ENCODE data around the gene RNF43.
"Not testable (repeated sequence)": the region's sequence is repeated elsewhere in the genome, so short reads cannot be mapped to it uniquely, and the experiment has no call there.

Gene RNF43

DNA sequence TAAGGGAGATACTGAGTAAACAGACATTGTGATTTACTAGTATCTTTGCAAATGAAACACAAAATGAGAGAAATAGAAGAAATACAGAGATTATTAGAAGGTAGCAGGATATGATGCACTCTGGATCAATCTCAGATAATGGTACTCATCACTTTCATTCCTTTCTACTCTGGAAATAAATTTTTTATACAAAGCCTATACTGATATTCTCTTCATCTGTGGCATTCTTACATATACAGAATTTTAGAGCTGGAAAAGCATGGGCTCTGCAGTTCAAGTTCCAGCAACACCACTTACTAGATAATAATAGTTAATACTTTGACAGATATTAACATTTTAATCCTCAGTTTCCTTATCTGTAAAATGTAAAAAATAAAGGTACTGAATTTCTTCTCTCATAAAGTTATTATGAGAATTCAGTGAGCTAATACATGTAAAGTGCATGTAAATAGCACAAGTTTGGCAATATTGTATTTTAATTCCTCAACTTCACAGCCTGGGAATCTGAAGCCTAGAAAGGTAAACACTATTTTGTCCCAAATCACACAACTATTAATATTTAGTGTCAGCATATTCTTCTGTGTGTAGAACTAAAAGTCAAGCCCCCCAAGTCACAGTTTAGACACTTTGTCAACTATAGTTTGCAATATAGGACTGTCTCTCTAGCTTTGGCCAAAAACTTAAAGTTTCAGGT, 6.5 kb downstream of the RNF43 start:
- Histone ChIP-seq H3K4me3 (ENCODE audit: low read depth in 1 of 5, low read length in 5 of 5) (no peak overlapping the region), H3K9ac (ENCODE audit: low read length in 5 of 5) (no peak overlapping the region), H3K27ac (ENCODE audit: low read depth, low read length) (no peak overlapping the region), H3K27me3 (ENCODE audit: control insufficient read depth in 5 of 5, insufficient read depth in 4 of 5, low read length in 5 of 5) (no peaks in the 10 kb centered on the region), H3K4me1 (ENCODE audit: control insufficient read depth in 5 of 5, insufficient read depth in 5 of 5, low read length in 5 of 5) (no peaks in the 10 kb centered on the region), H3K9me3 (ENCODE audit: control insufficient read depth in 5 of 5, low read length in 5 of 5) (no peaks in the 10 kb centered on the region), H3K36me3 (ENCODE audit: control insufficient read depth in 5 of 5, insufficient read depth in 5 of 5, low read length in 5 of 5) (no peaks in the 10 kb centered on the region)

DNA sequence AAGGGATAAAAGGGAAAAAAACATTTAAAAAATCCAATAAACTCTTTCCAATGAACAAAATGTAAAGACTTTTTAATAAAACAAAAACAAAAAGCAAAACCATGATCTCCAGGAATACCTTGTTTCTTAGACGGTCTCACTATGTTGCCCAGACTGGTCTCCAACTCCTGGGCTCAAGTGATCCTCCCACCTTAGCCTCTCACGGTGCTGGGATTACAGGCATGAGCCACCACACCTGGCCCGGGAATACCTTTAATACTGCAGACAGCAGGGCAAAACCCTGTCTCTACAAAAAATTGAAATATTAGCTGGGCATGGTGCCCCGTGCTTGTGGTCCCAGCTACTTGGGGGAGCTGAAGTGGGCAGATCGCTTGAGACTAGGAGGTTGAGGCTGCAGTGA, 7.9 kb downstream of the RNF43 start:
- Histone ChIP-seq H3K9ac (ENCODE audit: low read length in 5 of 5) (no peak overlapping the region), H3K27me3 (ENCODE audit: control insufficient read depth in 5 of 5, insufficient read depth in 4 of 5, low read length in 5 of 5) (no peaks in the 10 kb centered on the region), H3K36me3 (ENCODE audit: control insufficient read depth in 5 of 5, insufficient read depth in 5 of 5, low read length in 5 of 5) (no peaks in the 10 kb centered on the region), H3K4me3 (ENCODE audit: low read depth in 1 of 5, low read length in 5 of 5) (no peak overlapping the region), H3K9me3 (ENCODE audit: control insufficient read depth in 5 of 5, low read length in 5 of 5) (no peaks in the 10 kb centered on the region), H3K4me1 (ENCODE audit: control insufficient read depth in 5 of 5, insufficient read depth in 5 of 5, low read length in 5 of 5) (no peaks in the 10 kb centered on the region), H3K27ac (ENCODE audit: low read depth, low read length) (no peak overlapping the region)

DNA sequence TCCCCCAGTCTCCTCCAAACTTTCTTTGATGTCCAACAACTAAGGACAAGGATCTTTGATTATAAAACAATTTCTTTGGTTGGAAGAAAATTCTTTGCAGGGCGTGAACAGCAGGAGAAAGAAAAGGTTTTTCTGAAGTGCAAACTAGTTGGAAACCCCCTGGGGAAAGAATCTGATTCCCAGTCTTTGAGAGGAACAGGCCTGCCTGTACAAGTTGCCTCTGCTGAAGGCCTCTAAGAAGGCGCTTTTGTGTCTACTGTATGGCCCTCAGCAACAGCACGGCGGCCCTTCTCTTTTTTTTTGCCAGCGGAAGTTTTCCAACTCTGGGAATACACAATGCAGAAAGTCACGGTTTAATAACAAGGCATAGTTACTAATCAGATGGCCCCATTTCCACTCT, 14.0 kb downstream of the RNF43 start:
- Histone ChIP-seq H3K36me3 (ENCODE audit: control insufficient read depth in 5 of 5, insufficient read depth in 5 of 5, low read length in 5 of 5) (no peaks in the 10 kb centered on the region), H3K27ac (ENCODE audit: low read depth, low read length) (no peak overlapping the region), H3K4me3 (ENCODE audit: low read depth in 1 of 5, low read length in 5 of 5) (no peak overlapping the region), H3K9ac (ENCODE audit: low read length in 5 of 5) (no peak overlapping the region), H3K4me1 (ENCODE audit: control insufficient read depth in 5 of 5, insufficient read depth in 5 of 5, low read length in 5 of 5) (no peaks in the 10 kb centered on the region), H3K27me3 (ENCODE audit: control insufficient read depth in 5 of 5, insufficient read depth in 4 of 5, low read length in 5 of 5) (no peaks in the 10 kb centered on the region), H3K9me3 (ENCODE audit: control insufficient read depth in 5 of 5, low read length in 5 of 5) (no peaks in the 10 kb centered on the region)

DNA sequence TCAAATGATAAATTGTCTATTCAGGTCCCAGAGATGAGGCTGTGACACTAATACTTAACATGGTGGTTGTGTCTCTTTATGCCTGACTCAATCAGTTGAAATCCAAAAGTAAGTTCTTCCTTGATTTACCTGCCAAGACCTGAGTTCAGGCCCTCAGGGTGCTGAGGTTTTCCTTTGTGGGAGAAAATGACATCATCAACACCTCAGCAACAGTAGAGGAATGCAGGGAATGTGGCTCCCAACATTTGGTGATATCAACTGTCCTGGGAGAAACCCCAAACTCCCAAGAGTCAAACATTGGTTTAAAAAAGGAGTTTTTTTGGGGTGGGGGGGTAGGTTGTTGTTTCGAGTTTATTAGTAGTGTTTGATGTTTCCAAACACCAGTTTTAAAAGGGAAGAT, 14.7 kb downstream of the RNF43 start:
- Histone ChIP-seq H3K36me3 (ENCODE audit: control insufficient read depth in 5 of 5, insufficient read depth in 5 of 5, low read length in 5 of 5) (no peaks in the 10 kb centered on the region), H3K27ac (ENCODE audit: low read depth, low read length) (no peak overlapping the region), H3K4me3 (ENCODE audit: low read depth in 1 of 5, low read length in 5 of 5) (no peak overlapping the region), H3K9me3 (ENCODE audit: control insufficient read depth in 5 of 5, low read length in 5 of 5) (no peaks in the 10 kb centered on the region), H3K27me3 (ENCODE audit: control insufficient read depth in 5 of 5, insufficient read depth in 4 of 5, low read length in 5 of 5) (no peaks in the 10 kb centered on the region), H3K4me1 (ENCODE audit: control insufficient read depth in 5 of 5, insufficient read depth in 5 of 5, low read length in 5 of 5) (no peaks in the 10 kb centered on the region), H3K9ac (ENCODE audit: low read length in 5 of 5) (no peak overlapping the region)

DNA sequence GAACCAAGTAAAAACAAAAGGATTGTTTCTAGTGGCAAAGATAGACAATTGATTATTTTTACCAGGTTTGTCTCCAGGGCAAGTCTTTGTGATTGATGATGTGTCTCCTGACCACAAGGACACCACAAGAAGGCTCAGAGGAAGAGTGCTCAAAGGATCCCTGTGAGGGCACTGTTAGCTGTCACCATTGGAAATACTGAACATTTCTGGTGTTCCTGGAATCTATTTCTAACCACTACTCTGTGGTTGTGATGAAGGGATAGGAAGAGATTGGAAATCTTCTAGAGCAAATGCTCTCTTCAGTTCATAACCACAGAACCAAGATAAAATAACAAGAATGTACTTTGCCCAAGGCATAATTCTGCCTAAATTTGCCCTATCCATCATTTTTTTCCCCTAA, 15.3 kb downstream of the RNF43 start:
- no peaks in the 10 kb centered on the region for H3K27me3 ChIP-seq (ENCODE audit: control insufficient read depth in 5 of 5, insufficient read depth in 4 of 5, low read length in 5 of 5)
- no peaks in the 10 kb centered on the region for H3K36me3 ChIP-seq (ENCODE audit: control insufficient read depth in 5 of 5, insufficient read depth in 5 of 5, low read length in 5 of 5)
- no peak overlapping the region for H3K4me3 ChIP-seq (ENCODE audit: low read depth in 1 of 5, low read length in 5 of 5)
- no peak overlapping the region for H3K27ac ChIP-seq (ENCODE audit: low read depth, low read length)
- H3K9me3 ChIP-seq (ENCODE audit: control insufficient read depth in 5 of 5, low read length in 5 of 5): no peaks in the 10 kb centered on the region
- H3K9ac ChIP-seq (ENCODE audit: low read length in 5 of 5): no peak overlapping the region
- no peaks in the 10 kb centered on the region for H3K4me1 ChIP-seq (ENCODE audit: control insufficient read depth in 5 of 5, insufficient read depth in 5 of 5, low read length in 5 of 5)

DNA sequence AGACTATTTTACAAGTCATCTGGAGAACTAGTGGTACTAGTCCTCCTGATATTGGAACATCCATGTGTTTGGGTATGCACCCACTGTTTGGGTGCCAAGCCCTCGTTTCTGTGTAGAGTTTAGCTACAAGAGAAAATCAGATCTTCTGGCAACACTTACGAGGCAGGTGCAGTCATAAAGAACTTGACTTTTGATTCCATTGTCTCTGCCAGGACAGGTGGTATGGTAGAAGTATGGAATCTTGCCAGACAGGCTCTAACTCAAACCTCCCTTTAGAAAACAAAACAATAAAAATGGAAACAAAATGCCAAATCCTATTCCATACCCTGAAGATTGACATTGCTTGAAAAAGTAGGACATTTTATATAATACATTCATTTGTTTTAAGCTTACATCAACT, 16.0 kb downstream of the RNF43 start:
- no peak overlapping the region for H3K9ac ChIP-seq (ENCODE audit: low read length in 5 of 5)
- no peaks in the 10 kb centered on the region for H3K36me3 ChIP-seq (ENCODE audit: control insufficient read depth in 5 of 5, insufficient read depth in 5 of 5, low read length in 5 of 5)
- no peak overlapping the region for H3K4me3 ChIP-seq (ENCODE audit: low read depth in 1 of 5, low read length in 5 of 5)
- no peak overlapping the region for H3K27ac ChIP-seq (ENCODE audit: low read depth, low read length)
- no peaks in the 10 kb centered on the region for H3K27me3 ChIP-seq (ENCODE audit: control insufficient read depth in 5 of 5, insufficient read depth in 4 of 5, low read length in 5 of 5)
- H3K9me3 ChIP-seq (ENCODE audit: control insufficient read depth in 5 of 5, low read length in 5 of 5): no peaks in the 10 kb centered on the region
- H3K4me1 ChIP-seq (ENCODE audit: control insufficient read depth in 5 of 5, insufficient read depth in 5 of 5, low read length in 5 of 5): no peaks in the 10 kb centered on the region

DNA sequence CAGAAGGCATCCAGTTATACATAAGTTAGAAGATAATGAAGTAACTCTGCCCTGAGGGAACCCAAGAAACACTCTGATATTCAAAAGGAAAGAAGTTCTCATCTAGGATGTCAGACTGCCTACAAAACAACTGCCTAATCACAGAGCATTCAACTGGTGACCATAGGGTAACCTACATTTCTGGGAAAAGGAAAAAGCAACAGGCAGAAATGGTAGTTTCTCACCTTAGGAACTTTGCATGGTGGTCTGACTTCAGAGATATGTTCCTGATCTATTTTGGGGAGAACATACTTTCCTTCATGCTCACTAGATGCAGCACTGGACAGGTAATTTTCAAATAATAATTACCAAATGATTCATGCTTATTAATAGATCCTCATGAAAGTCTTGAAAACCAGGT, 16.5 kb downstream of the RNF43 start:
- no peaks in the 10 kb centered on the region for H3K9me3 ChIP-seq (ENCODE audit: control insufficient read depth in 5 of 5, low read length in 5 of 5)
- H3K36me3 ChIP-seq (ENCODE audit: control insufficient read depth in 5 of 5, insufficient read depth in 5 of 5, low read length in 5 of 5): no peaks in the 10 kb centered on the region
- H3K27me3 ChIP-seq (ENCODE audit: control insufficient read depth in 5 of 5, insufficient read depth in 4 of 5, low read length in 5 of 5): peaks cover 0 to 4% (median 0%) of the 10 kb centered on the region in 5 donors
- no peaks in the 10 kb centered on the region for H3K4me1 ChIP-seq (ENCODE audit: control insufficient read depth in 5 of 5, insufficient read depth in 5 of 5, low read length in 5 of 5)
- H3K4me3 ChIP-seq (ENCODE audit: low read depth in 1 of 5, low read length in 5 of 5): no peak overlapping the region
- no peak overlapping the region for H3K9ac ChIP-seq (ENCODE audit: low read length in 5 of 5)
- no peak overlapping the region for H3K27ac ChIP-seq (ENCODE audit: low read depth, low read length)

DNA sequence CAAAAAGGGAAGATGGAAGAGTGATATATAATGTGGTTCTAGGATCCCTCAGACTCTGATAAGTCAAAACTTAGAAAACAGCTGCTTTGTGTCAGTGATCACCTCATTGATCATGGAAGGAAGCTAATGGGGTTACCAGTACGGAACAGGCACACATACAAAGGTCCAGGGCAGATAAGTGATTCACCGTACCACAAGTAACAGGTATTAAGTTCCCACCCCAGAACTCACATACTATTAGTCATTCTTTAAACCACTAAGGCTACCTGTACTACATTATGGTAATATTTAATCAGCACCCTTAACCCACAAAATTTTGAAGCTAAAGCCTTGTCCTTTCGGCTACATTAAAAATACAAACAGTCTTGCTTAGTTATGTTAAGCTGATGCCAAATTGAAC, 17.4 kb downstream of the RNF43 start:
- no peak overlapping the region for H3K4me3 ChIP-seq (ENCODE audit: low read depth in 1 of 5, low read length in 5 of 5)
- no peaks in the 10 kb centered on the region for H3K9me3 ChIP-seq (ENCODE audit: control insufficient read depth in 5 of 5, low read length in 5 of 5)
- no peaks in the 10 kb centered on the region for H3K36me3 ChIP-seq (ENCODE audit: control insufficient read depth in 5 of 5, insufficient read depth in 5 of 5, low read length in 5 of 5)
- H3K4me1 ChIP-seq (ENCODE audit: control insufficient read depth in 5 of 5, insufficient read depth in 5 of 5, low read length in 5 of 5): no peaks in the 10 kb centered on the region
- H3K27me3 ChIP-seq (ENCODE audit: control insufficient read depth in 5 of 5, insufficient read depth in 4 of 5, low read length in 5 of 5): peaks cover 0 to 6% (median 0%) of the 10 kb centered on the region in 5 donors
- no peak overlapping the region for H3K27ac ChIP-seq (ENCODE audit: low read depth, low read length)
- H3K9ac ChIP-seq (ENCODE audit: low read length in 5 of 5): no peak overlapping the region

DNA sequence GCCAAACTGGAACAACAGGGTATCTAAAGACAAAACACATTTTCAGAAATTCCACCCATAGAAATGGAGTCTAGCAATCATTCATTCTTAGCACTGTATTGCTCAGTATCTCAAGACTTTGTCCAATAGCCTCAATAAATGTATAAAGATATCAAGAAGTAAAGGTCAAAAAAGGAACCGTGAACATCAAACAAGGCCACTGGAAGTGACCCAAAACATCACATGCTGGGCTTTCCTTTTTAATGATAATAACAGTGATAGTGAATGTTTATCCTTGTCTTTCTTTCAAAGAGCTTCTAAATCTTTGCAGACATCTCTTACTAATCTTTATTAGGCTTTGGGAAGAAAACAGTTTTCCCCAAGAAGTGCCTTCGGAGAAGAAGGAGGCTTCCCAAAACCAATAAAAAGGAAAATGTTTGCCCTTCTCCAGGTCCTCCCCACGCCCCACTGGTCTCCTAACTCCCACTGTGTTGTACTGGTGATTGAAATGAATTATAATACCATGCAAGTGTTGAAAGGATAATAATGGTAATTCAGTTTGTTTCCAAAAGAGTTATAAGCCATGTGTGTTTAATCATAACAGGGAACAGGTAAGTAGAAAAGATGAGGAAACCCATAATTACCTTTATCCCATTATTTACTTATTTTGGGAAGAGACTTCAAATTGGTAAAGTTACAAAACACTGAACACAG, 18.6 kb downstream of the RNF43 start:
- peaks cover 0 to 10% (median 0%) of the 10 kb centered on the region in 5 donors for H3K27me3 ChIP-seq (ENCODE audit: control insufficient read depth in 5 of 5, insufficient read depth in 4 of 5, low read length in 5 of 5)
- no peaks in the 10 kb centered on the region for H3K36me3 ChIP-seq (ENCODE audit: control insufficient read depth in 5 of 5, insufficient read depth in 5 of 5, low read length in 5 of 5)
- no peak overlapping the region for H3K9ac ChIP-seq (ENCODE audit: low read length in 5 of 5)
- no peak overlapping the region for H3K4me3 ChIP-seq (ENCODE audit: low read depth in 1 of 5, low read length in 5 of 5)
- H3K27ac ChIP-seq (ENCODE audit: low read depth, low read length): no peak overlapping the region
- no peaks in the 10 kb centered on the region for H3K4me1 ChIP-seq (ENCODE audit: control insufficient read depth in 5 of 5, insufficient read depth in 5 of 5, low read length in 5 of 5)
- no peaks in the 10 kb centered on the region for H3K9me3 ChIP-seq (ENCODE audit: control insufficient read depth in 5 of 5, low read length in 5 of 5)

DNA sequence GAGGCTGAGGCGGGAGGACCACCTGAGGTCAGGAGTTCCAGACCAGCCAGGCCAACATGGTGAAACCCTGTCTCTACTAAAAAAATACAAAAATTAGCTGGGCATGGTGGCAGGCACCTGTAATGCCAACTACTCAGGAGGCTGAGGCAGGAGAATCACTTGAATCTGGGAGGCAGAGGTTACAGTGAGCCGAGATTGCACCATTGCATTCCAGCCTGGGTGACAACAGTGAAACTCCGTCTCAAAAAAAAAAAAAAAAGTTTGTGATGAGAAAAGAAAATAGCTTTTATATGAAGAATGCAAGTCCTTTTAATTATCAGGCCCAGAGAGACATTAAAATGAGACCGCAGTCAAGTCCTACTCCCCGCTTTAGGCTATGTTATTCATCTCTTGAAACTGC, 19.9 kb downstream of the RNF43 start:
- H3K4me1 ChIP-seq (ENCODE audit: control insufficient read depth in 5 of 5, insufficient read depth in 5 of 5, low read length in 5 of 5); H3K27ac ChIP-seq (ENCODE audit: low read depth, low read length); H3K4me3 ChIP-seq (ENCODE audit: low read depth in 1 of 5, low read length in 5 of 5); H3K9ac ChIP-seq (ENCODE audit: low read length in 5 of 5); H3K9me3 ChIP-seq (ENCODE audit: control insufficient read depth in 5 of 5, low read length in 5 of 5); H3K36me3 ChIP-seq (ENCODE audit: control insufficient read depth in 5 of 5, insufficient read depth in 5 of 5, low read length in 5 of 5): not testable (repeated sequence)
- H3K27me3 ChIP-seq (ENCODE audit: control insufficient read depth in 5 of 5, insufficient read depth in 4 of 5, low read length in 5 of 5): peaks cover 0 to 10% (median 2%) of the 10 kb centered on the region in 5 donors

All from subcutaneous abdominal adipose tissue (tissue), 5 donors.